Measurements from ENCODE around the gene SNRPB2. TPM values are rescaled to one million over a fixed set of nuclear protein-coding genes. Genes with fewer than 3 reads are reported as not detected.

SNRPB2 gene
- total RNA-seq, 1 experiment from 2014 or later, result 78.4 TPM

DNA sequence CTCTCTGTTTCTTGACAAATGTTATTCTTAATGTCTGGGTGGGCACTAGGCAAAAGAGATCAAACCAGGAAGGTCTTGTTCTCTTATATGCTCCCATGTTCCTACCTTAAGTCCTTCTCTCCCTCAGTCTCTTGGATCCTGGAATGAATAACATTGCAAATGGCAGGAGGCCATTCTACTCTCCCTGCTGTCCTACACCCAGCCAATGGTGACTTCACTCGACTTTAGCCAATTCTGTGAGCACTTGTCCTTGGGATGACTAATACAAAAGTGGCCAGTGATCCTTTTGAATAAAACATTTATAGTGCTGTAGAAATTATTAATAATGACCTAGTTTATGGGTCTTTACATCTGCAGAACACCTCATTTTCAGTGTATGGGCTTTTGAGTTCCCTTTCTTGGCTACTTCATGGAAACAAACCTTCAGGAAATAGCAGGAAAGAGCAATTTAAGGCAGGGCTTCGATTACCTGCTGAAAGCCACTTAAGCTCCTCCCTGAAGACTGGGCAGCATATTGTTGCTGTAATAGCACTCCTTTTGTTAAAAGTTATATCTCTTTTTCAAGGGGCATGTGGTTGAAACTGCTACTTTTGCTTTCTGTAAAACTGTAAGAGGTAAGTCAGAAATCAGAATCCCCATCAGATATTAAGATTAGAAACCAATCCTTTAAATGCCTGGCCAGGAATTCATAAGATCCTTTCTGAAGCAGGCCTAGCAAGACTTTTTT, 28.8 kb downstream of the SNRPB2 start:
- Histone ChIP-seq H3K4me2 (ENCODE audit: low read length) (no peak overlapping the region), H2AFZ (ENCODE audit: low read depth, low read length, poor library complexity, severe bottlenecking) (no peak overlapping the region), H3K27ac (ENCODE audit: low read depth, low read length) (no peak overlapping the region), H3K9ac (ENCODE audit: low read length) (no peak overlapping the region), H3K9me2 (ENCODE audit: insufficient read depth) (no peaks in the 10 kb centered on the region), H3K79me2 (ENCODE audit: insufficient read depth, low read length) (no peaks in the 10 kb centered on the region), H3K4me3 (replicated peaks in 1 of 2; ENCODE audit: low read depth in 1 of 2, low read length in 2 of 2) (no peak overlapping the region), H4K20me1 (ENCODE audit: insufficient read depth) (no peaks in the 10 kb centered on the region), H3K27me3 (ENCODE audit: insufficient read depth, low read length) (peaks cover 10% of the 10 kb centered on the region; the same call in 1 of the 2 replicates), H3K4me1 (ENCODE audit: control insufficient read depth in 1 of 2, insufficient read depth in 2 of 2, low read length in 2 of 2) (0 out of 4 replicates have a peak, but pooled peaks cover 0 to 6% of the 10 kb centered on the region in 2 experiments), H3K36me3 (ENCODE audit: control insufficient read depth in 1 of 2, insufficient read depth in 2 of 2, low read length in 2 of 2) (no peaks in the 10 kb centered on the region), H3K9me3 (ENCODE audit: control insufficient read depth in 1 of 2, insufficient read depth in 1 of 2, low read depth in 1 of 2, low read length in 2 of 2) (no peaks in the 10 kb centered on the region)
- ATAC-seq, result no peak
- ChIA-PET POLR2A (no interaction called here), RAD21 (ENCODE audit: low non-redundant PET in 1 of 2, low total read pairs in 2 of 2, uncharacterized antibody in 2 of 2, unreplicated experiment in 2 of 2) (no interaction called here), CTCF (no interaction called here)
- TF ChIP-seq, protein P1, sequence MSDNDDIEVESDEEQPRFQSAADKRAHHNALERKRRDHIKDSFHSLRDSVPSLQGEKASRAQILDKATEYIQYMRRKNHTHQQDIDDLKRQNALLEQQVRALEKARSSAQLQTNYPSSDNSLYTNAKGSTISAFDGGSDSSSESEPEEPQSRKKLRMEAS (IDR thresholded peaks at IDR 0.05), result no peak
- TF ChIP-seq EZH2phosphoT487 (IDR thresholded peaks at IDR 0.05; ENCODE audit: borderline replicate concordance) (no peak), FOSL1 (IDR thresholded peaks at IDR 0.05; ENCODE audit: low read depth) (no peak), POLR2AphosphoS5 (IDR thresholded peaks at IDR 0.05; ENCODE audit: low read depth, low read length) (no peak), EZH2 (IDR thresholded peaks at IDR 0.05) (no peak), JUND (IDR thresholded peaks at IDR 0.05) (no peak), RAD21 (IDR thresholded peaks at IDR 0.05; ENCODE audit: low read depth) (no peak), YY1 (IDR thresholded peaks at IDR 0.05; ENCODE audit: extremely low read depth, insufficient replicate concordance, low read depth, low read length) (no peak), CBX3 (IDR thresholded peaks at IDR 0.05; ENCODE audit: low read depth) (no peak), SIN3A (IDR thresholded peaks at IDR 0.05; ENCODE audit: low read depth) (no peak), CEBPB (IDR thresholded peaks at IDR 0.05; ENCODE audit: low read depth) (no peak), ELF1 (IDR thresholded peaks at IDR 0.05; ENCODE audit: borderline replicate concordance, low read depth) (no peak)
- TF ChIP-seq, protein P2, sequence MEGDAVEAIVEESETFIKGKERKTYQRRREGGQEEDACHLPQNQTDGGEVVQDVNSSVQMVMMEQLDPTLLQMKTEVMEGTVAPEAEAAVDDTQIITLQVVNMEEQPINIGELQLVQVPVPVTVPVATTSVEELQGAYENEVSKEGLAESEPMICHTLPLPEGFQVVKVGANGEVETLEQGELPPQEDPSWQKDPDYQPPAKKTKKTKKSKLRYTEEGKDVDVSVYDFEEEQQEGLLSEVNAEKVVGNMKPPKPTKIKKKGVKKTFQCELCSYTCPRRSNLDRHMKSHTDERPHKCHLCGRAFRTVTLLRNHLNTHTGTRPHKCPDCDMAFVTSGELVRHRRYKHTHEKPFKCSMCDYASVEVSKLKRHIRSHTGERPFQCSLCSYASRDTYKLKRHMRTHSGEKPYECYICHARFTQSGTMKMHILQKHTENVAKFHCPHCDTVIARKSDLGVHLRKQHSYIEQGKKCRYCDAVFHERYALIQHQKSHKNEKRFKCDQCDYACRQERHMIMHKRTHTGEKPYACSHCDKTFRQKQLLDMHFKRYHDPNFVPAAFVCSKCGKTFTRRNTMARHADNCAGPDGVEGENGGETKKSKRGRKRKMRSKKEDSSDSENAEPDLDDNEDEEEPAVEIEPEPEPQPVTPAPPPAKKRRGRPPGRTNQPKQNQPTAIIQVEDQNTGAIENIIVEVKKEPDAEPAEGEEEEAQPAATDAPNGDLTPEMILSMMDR (IDR thresholded peaks at IDR 0.05 in 2 of 3, conservative IDR thresholded peaks at IDR 0.05 in 1 of 3; ENCODE audit: borderline replicate concordance in 1 of 3, insufficient read depth in 1 of 3, low read depth in 2 of 3, low read length in 2 of 3), result no peak
- TF ChIP-seq, protein P3, sequence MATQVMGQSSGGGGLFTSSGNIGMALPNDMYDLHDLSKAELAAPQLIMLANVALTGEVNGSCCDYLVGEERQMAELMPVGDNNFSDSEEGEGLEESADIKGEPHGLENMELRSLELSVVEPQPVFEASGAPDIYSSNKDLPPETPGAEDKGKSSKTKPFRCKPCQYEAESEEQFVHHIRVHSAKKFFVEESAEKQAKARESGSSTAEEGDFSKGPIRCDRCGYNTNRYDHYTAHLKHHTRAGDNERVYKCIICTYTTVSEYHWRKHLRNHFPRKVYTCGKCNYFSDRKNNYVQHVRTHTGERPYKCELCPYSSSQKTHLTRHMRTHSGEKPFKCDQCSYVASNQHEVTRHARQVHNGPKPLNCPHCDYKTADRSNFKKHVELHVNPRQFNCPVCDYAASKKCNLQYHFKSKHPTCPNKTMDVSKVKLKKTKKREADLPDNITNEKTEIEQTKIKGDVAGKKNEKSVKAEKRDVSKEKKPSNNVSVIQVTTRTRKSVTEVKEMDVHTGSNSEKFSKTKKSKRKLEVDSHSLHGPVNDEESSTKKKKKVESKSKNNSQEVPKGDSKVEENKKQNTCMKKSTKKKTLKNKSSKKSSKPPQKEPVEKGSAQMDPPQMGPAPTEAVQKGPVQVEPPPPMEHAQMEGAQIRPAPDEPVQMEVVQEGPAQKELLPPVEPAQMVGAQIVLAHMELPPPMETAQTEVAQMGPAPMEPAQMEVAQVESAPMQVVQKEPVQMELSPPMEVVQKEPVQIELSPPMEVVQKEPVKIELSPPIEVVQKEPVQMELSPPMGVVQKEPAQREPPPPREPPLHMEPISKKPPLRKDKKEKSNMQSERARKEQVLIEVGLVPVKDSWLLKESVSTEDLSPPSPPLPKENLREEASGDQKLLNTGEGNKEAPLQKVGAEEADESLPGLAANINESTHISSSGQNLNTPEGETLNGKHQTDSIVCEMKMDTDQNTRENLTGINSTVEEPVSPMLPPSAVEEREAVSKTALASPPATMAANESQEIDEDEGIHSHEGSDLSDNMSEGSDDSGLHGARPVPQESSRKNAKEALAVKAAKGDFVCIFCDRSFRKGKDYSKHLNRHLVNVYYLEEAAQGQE (IDR thresholded peaks at IDR 0.05; ENCODE audit: low read depth), result no peak
- no peak for DNase-seq (ENCODE audit: low read depth, low spot score)
- BruUV-seq (replicated peaks), result no TSS peak
- intact Hi-C loops (cut with micrococcal nuclease), result no loop called here
